Glomerular visceral epithelial cell (primary cell): Measurements from ENCODE around the gene P2RY2.

Experiments
- DNase-seq: peaks from one replicate; pipeline ENCODE4 v3.0.0-alpha.2; 2016; ENCODE audit errors: extremely low spot score

The P2RY2 gene

DNA sequence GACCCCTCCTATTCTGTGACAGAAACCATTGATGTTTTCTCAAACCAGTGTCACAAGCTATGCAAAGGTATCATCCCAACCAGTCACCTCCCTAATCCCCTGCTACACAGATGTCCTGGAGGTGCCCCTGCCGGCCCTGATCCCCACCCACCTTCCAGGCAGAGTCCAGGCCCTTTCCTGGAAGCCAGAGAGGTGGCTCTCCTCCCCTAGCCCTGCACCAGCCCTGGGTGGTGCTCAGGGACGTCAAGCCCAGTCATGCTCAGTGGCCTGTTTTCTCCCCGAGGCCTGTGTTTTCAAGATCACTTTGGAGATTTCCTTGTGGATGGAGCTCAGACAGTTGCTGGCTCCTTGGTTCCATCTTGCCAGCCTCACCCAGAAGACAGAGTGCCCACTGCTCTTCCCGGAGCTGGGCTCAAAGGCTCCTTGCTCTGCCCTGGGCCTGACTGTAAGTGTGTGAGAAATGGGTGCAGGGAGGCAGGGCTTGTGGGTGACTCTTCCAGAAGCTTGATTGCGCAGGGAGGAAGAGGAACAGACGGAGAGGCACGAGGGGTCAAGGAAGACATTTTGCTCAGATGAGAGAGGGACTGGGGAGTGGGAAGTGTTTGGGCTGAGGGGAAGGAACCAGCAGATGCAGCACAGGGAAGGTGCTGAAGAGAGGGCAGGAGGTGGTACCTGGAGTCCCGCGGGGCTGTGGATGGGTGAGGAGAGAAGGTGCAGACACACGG, 65.4 kb downstream of the P2RY2 start:
- DNase-seq = no peak

- no peak for DNase-seq
Measured at GRCh38 chr11:73284106-73284505, 66.0 kb downstream of the P2RY2 start.

DNA sequence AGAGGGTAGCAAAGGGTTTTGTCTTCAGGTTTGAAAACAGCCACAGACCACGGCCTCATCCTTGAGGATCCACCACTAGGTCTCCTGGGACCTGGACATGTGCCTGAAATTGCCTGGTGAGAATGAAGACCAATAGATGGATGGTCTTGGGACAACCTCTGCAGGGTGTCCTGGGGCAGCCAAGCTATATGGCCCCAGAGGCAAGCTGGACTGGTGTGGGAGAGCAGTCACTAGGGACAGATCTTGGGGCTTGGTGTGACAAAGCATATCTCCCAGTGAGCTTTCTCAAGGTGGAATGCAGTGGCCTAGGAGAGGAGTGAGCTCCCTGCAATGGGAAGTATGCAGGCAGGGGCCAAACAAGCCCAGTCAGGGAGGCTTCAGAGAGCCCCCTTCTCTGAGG, 67.6 kb downstream of the P2RY2 start:
- no peak for DNase-seq
